K562 (cell line): ENCODE data around the gene TFDP3. TPM values are rescaled to one million over a fixed set of nuclear protein-coding genes. Genes with fewer than 3 reads are reported as not detected.

Source experiments
- ATAC-seq: fragments of 200-7000 bp; cut with Tn5 transposase; 3 replicates; pipeline ENCODE4 v1.9.1; 2020; ENCODE audit warnings: moderate library complexity
- BruUV-seq: library from RNA; stranded (reverse); fragments of 400-500 nt; replicated peaks from 2 replicates; lab custom pipeline; 2021; lab: Mats Ljungman, UMichigan
- CTCF ChIA-PET: fragments of 300-600 bp; formaldehyde crosslinking; extraction: SDS; loops from one replicate; lab custom pipeline; 2021; ENCODE audit warnings: low intra/inter-chr PET ratio; lab: Yijun Ruan, JAX
- POLR2A ChIA-PET: fragments of 300-600, 350-650 bp; sonication (Branson Sonifier 250); formaldehyde crosslinking; extraction: SDS; loops from one replicate; lab custom pipeline; 2021; ENCODE audit warnings: antibody characterized with exemption, inconsistent platforms; lab: Yijun Ruan, JAX
- DNase-seq, 4 experiments: peaks; one replicate each; pipeline versions ENCODE4 v3.0.0 to v3.0.0-alpha.2; 2011 to 2018; ENCODE audit warnings: low spot score in 3 of 4, mixed read lengths in 3 of 4; ENCODE audit errors: extremely low read depth in 1 of 4
- FAIRE-seq: peaks from 2 replicates; lab custom pipeline; 2011; peaks lifted over from hg19 to GRCh38; lab: Jason Lieb, UNC
- H2AFZ ChIP-seq: 2 replicates; pipeline ENCODE4 v1.6.0; 2011; ENCODE audit warnings: low read depth, low read length, control low read depth, inconsistent platforms
- H3K27ac ChIP-seq: fragments of 200-600 bp; 3 replicates; pipeline ENCODE4 v1.8.0; 2011; ENCODE audit warnings: low read depth, mild to moderate bottlenecking, control low read depth, inconsistent platforms, low read length, moderate library complexity, mixed read lengths; ENCODE audit errors: extremely low read depth
- H3K27me3 ChIP-seq, 2 experiments: fragments of 300-600 bp in 1 of 2; 2 replicates in 1 of 2; 3 replicates in 1 of 2; pipeline versions ENCODE4 v1.6.0 to v1.8.0; 2011; ENCODE audit warnings: inconsistent platforms in 2 of 2, low read length in 2 of 2, mild to moderate bottlenecking in 1 of 2, mixed read lengths in 1 of 2, moderate library complexity in 1 of 2; ENCODE audit not compliant: control insufficient read depth in 2 of 2, insufficient read depth in 2 of 2
- H3K36me3 ChIP-seq: fragments of 300-600 bp; 3 replicates; pipeline ENCODE4 v1.8.0; 2011; ENCODE audit warnings: mild to moderate bottlenecking, low read length, inconsistent platforms; ENCODE audit not compliant: control insufficient read depth, insufficient read depth
- H3K4me1 ChIP-seq, 2 experiments: fragments of 200-600 bp in 1 of 2; replicated peaks in 1 of 2; 2 replicates in 1 of 2; 3 replicates in 1 of 2; pipeline versions ENCODE4 v1.5.1 to v1.8.0; 2011; ENCODE audit warnings: inconsistent platforms in 2 of 2, low read length in 2 of 2, mild to moderate bottlenecking in 1 of 2, mixed read lengths in 1 of 2, moderate library complexity in 1 of 2; ENCODE audit not compliant: control insufficient read depth in 2 of 2, insufficient read depth in 2 of 2
- H3K4me2 ChIP-seq: 2 replicates; pipeline ENCODE4 v1.6.1; 2011; ENCODE audit warnings: low read length, control low read depth, inconsistent platforms, mixed read lengths; ENCODE audit not compliant: insufficient read depth
- H3K4me3 ChIP-seq: fragments of 200-600 bp; sonication (generic), shearing (Covaris generic); 2 replicates; pipeline ENCODE4 v1.5.1; 2016; ENCODE audit warnings: control low read depth, inconsistent platforms
- H3K79me2 ChIP-seq: fragments of 200-600 bp; 3 replicates; pipeline ENCODE4 v1.8.0; 2011; ENCODE audit warnings: low read length, inconsistent platforms; ENCODE audit not compliant: control insufficient read depth, insufficient read depth
- H3K9ac ChIP-seq, 2 experiments: 2 replicates each; pipeline versions ENCODE4 v1.6.0 to v1.6.1; 2011; ENCODE audit warnings: low read depth in 2 of 2, low read length in 2 of 2, control low read depth in 1 of 2, inconsistent platforms in 1 of 2, mild to moderate bottlenecking in 1 of 2, mixed read lengths in 1 of 2; ENCODE audit not compliant: insufficient read depth in 1 of 2
- H3K9me1 ChIP-seq: one replicate; pipeline ENCODE4 v1.6.0; 2011; ENCODE audit warnings: inconsistent platforms, mild to moderate bottlenecking, low read length, moderate library complexity; ENCODE audit not compliant: control insufficient read depth, insufficient read depth
- H3K9me3 ChIP-seq: replicated peaks from 2 replicates; pipeline ENCODE4 v1.5.1; 2011; ENCODE audit warnings: low read depth, low read length, inconsistent platforms; ENCODE audit not compliant: control insufficient read depth, insufficient read depth
- H4K20me1 ChIP-seq: replicated peaks from 2 replicates; pipeline ENCODE4 v1.6.1; 2011; ENCODE audit warnings: low read length, inconsistent platforms, mixed read lengths; ENCODE audit not compliant: control insufficient read depth, insufficient read depth
- GATAD2A ChIP-seq: fragments of 450-650 bp; IDR thresholded peaks from 2 replicates; pipeline ENCODE4 v1.6.1; 2017
- HDGF ChIP-seq: fragments of 450-650 bp; IDR thresholded peaks from 2 replicates; pipeline ENCODE4 v1.6.1; 2016
- ILF3 ChIP-seq: fragments of 450-650 bp; IDR thresholded peaks from 2 replicates; pipeline ENCODE4 v1.6.1; 2018; ENCODE audit warnings: antibody characterized with exemption, mild to moderate bottlenecking, moderate library complexity, borderline replicate concordance
- NR2F6 ChIP-seq: fragments of 450-650 bp; formaldehyde crosslinking; IDR thresholded peaks from 2 replicates; pipeline ENCODE4 v1.4.0; 2020; ENCODE audit warnings: mild to moderate bottlenecking
- ZNF277 ChIP-seq: fragments of 250-450 bp; sonication (Bioruptor Pico); IDR thresholded peaks from 2 replicates; pipeline ENCODE4 v1.8.0; 2022; ENCODE audit warnings: inconsistent platforms, mild to moderate bottlenecking, moderate library complexity, borderline replicate concordance
- ZNF445 ChIP-seq: fragments of 250-450 bp; sonication (Bioruptor Pico); IDR thresholded peaks from 2 replicates; pipeline ENCODE4 v1.4.0; 2020; ENCODE audit warnings: low read depth, mild to moderate bottlenecking, moderate library complexity
- WGBS: fragments of 100-300 bp; shearing (Covaris generic); methylation state at CpG from one replicate; pipeline ENCODE4 v1.1.6; 2016; ENCODE audit warnings: low coverage, mixed read lengths; ENCODE audit not compliant: insufficient coverage; ENCODE audit errors: missing lambda C conversion rate; 5-methylcytosine and 5-hydroxymethylcytosine counted together
- in situ Hi-C: fragments of 300-500 bp; cut with MboI; formaldehyde crosslinking; loops from 4 replicates; pipeline ENCODE4 v1.15.0; 2018; ENCODE audit warnings: inconsistent platforms, mixed read lengths
- intact Hi-C: fragments of 100-400 bp; cut with micrococcal nuclease; formaldehyde crosslinking; loops from 2 replicates; pipeline ENCODE4 v1.14.2; 2022
- polyA plus RNA-seq, 8 experiments: library from polyadenylated mRNA; depleted of rRNA in 4 of 8; stranded (reverse) in 5 of 8; unstranded in 3 of 8; fragments of >200 nt; fragmentation: Nextera tagmentation in 2 of 8; fragmentation: Illumina TruSeq in 1 of 8; extraction: Ambion mirVana in 2 of 8; extraction: Trizol in 1 of 8; gene quantifications; 2 replicates each; pipeline versions ENCODE4 v1.2.1 to v1.2.3, GENCODE V29; 2011 to 2014; ENCODE audit warnings: inconsistent platforms in 1 of 8, missing spikeins in 1 of 8
- total RNA-seq, 7 experiments: library from RNA; depleted of rRNA in 6 of 7; stranded (reverse); fragments of >200 nt in 6 of 7; fragmentation: Illumina TruSeq in 2 of 7; extraction: Trizol in 2 of 7; gene quantifications; 2 replicates each; pipeline versions ENCODE4 v1.2.1 to v1.2.3, GENCODE V29; 2011 to 2021; ENCODE audit warnings: low replicate concordance in 1 of 7
- TF ChIP-seq, protein P1 (sequence below): fragments of 450-650 bp; IDR thresholded peaks from 2 replicates; pipeline ENCODE4 v1.6.1; 2016; ENCODE audit warnings: low read depth

The TFDP3 gene
- total and polyA plus RNA-seq, 9 of the 15 experiments (the other 6 are each of a cell fraction or from before 2014, with no cell fraction given): 0.09 to 0.25 (median 0.12) TPM; not detected in 5

- Histone ChIP-seq H4K20me1 (no peaks in the 10 kb centered on the region), H3K27ac (no peak overlapping the region), H3K9me3 (no peaks in the 10 kb centered on the region), H3K9ac (no peak overlapping the region), H3K9me1 (no peaks in the 10 kb centered on the region), H3K4me2 (no peak overlapping the region), H3K4me1 (no peaks in the 10 kb centered on the region), H3K36me3 (no peaks in the 10 kb centered on the region), H3K27me3 (no peaks in the 10 kb centered on the region), H3K79me2 (no peaks in the 10 kb centered on the region), H3K4me3 (no peak overlapping the region), H2AFZ (no peak overlapping the region)
- CTCF ChIA-PET: no interaction called here
- intact Hi-C loops (no loop called here), in situ Hi-C loops (no loop called here)
- TF ChIP-seq HDGF (no peak), ZNF277 (CRISPR knock-in tag) (no peak)
- ATAC-seq (no peak), FAIRE-seq (no peak), DNase-seq (no peak)
- POLR2A ChIA-PET: no interaction called here
- BruUV-seq: no TSS peak
Observed at GRCh38 chrX:133258481-133258880, 40.3 kb upstream of the TFDP3 start.

DNA sequence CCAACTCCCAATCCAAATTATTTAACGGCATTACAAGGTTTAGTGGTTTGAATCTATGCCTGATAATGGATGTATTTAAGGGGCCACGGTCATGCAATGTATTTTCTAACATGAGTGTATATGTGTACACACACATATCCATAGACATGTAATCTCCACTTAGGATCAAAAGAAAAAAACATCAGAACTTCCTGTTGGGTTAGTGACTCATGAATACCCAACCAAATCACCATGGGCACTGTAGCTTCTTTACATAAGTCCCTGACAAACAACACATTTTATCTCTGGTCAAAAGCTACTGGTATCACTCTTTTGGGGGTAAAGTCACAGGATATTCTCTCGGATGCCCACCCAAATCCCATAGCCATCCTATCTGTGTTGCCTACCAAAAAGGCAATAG is 36.5 kb upstream of the TFDP3 start:
- no peak overlapping the region for H3K27ac ChIP-seq
- H3K9me1 ChIP-seq: no peaks in the 10 kb centered on the region
- ATAC-seq (no peak), DNase-seq (no peak), FAIRE-seq (no peak)
- no TSS peak for BruUV-seq
- H3K9me3 ChIP-seq: no peaks in the 10 kb centered on the region
- no peaks in the 10 kb centered on the region for H4K20me1 ChIP-seq
- H3K4me2 ChIP-seq: no peak overlapping the region
- H2AFZ ChIP-seq: no peak overlapping the region
- no peak overlapping the region for H3K4me3 ChIP-seq
- WGBS: 0% methylated on average over 3 of the region's 3 CpGs
- no peaks in the 10 kb centered on the region for H3K4me1 ChIP-seq
- H3K9ac ChIP-seq: no peak overlapping the region
- H3K36me3 ChIP-seq: no peaks in the 10 kb centered on the region
- POLR2A ChIA-PET: no interaction called here
- H3K27me3 ChIP-seq: no peaks in the 10 kb centered on the region
- CTCF ChIA-PET: no interaction called here
- in situ Hi-C loops (no loop called here), intact Hi-C loops (no loop called here)
- H3K79me2 ChIP-seq: no peaks in the 10 kb centered on the region
- TF ChIP-seq NR2F6 (CRISPR knock-in tag): no peak
- TF ChIP-seq, protein P1, sequence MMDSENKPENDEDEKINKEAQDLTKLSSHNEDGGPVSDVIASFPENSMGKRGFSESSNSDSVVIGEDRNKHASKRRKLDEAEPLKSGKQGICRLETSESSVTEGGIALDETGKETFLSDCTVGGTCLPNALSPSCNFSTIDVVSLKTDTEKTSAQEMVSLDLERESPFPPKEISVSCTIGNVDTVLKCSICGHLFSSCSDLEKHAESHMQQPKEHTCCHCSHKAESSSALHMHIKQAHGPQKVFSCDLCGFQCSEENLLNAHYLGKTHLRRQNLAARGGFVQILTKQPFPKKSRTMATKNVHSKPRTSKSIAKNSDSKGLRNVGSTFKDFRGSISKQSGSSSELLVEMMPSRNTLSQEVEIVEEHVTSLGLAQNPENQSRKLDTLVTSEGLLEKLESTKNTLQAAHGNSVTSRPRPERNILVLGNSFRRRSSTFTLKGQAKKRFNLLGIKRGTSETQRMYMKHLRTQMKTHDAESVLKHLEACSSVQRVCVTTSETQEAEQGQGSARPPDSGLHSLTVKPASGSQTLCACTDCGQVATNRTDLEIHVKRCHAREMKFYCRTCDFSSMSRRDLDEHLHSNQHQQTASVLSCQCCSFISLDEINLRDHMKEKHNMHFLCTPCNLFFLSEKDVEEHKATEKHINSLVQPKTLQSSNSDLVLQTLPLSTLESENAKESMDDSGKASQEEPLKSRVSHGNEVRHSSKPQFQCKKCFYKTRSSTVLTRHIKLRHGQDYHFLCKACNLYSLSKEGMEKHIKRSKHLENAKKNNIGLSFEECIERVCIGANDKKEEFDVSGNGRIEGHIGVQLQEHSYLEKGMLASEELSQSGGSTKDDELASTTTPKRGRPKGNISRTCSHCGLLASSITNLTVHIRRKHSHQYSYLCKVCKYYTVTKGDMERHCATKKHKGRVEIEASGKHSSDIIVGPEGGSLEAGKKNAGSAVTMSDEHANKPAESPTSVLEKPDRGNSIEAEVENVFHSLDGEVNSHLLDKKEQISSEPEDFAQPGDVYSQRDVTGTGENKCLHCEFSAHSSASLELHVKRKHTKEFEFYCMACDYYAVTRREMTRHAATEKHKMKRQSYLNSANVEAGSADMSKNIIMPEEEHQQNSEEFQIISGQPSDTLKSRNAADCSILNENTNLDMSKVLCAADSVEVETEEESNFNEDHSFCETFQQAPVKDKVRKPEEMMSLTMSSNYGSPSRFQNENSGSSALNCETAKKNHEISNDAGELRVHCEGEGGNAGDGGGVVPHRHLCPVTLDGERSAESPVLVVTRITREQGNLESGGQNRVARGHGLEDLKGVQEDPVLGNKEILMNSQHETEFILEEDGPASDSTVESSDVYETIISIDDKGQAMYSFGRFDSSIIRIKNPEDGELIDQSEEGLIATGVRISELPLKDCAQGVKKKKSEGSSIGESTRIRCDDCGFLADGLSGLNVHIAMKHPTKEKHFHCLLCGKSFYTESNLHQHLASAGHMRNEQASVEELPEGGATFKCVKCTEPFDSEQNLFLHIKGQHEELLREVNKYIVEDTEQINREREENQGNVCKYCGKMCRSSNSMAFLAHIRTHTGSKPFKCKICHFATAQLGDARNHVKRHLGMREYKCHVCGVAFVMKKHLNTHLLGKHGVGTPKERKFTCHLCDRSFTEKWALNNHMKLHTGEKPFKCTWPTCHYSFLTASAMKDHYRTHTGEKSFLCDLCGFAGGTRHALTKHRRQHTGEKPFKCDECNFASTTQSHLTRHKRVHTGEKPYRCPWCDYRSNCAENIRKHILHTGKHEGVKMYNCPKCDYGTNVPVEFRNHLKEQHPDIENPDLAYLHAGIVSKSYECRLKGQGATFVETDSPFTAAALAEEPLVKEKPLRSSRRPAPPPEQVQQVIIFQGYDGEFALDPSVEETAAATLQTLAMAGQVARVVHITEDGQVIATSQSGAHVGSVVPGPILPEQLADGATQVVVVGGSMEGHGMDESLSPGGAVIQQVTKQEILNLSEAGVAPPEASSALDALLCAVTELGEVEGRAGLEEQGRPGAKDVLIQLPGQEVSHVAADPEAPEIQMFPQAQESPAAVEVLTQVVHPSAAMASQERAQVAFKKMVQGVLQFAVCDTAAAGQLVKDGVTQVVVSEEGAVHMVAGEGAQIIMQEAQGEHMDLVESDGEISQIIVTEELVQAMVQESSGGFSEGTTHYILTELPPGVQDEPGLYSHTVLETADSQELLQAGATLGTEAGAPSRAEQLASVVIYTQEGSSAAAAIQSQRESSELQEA: no peak
- TF ChIP-seq GATAD2A: no peak
- TF ChIP-seq ZNF445 (CRISPR knock-in tag): no peak
- no peak for TF ChIP-seq ILF3
